Measurements from ENCODE around the gene STK36.

STK36 gene

GRCh38 chr2:218671654-218672566 lies at the start of gene STK36, which contains the start of gene RNF25:
STK36 (plus strand) TSS chr2:218672086; CDS start chr2:218672830, 744 bp downstream.
RNF25 (minus strand) TSS chr2:218672002; CDS start chr2:218671970, 32 bp downstream.
- DNase-seq (ENCODE audit: low read depth in 2 of 2): peak; percentile 70 to 72

GRCh38 chr2:218622606-218623365 lies 49.1 kb upstream of the STK36 start:
- DNase-seq (ENCODE audit: low read depth in 2 of 2): no peak

GRCh38 chr2:218623366-218623705 lies 48.5 kb upstream of the STK36 start:
- DNase-seq (ENCODE audit: low read depth in 2 of 2): no peak

- DNase-seq (ENCODE audit: low read depth in 2 of 2): no peak
Measured at GRCh38 chr2:218626369-218626768, 45.5 kb upstream of the STK36 start.

- no peak for DNase-seq (ENCODE audit: low read depth in 2 of 2)
Measured at GRCh38 chr2:218627939-218628338, 43.9 kb upstream of the STK36 start.

- no peak for DNase-seq (ENCODE audit: low read depth in 2 of 2)
Measured at GRCh38 chr2:218631837-218632236, 40.0 kb upstream of the STK36 start.

- DNase-seq (ENCODE audit: low read depth in 2 of 2): no peak
Measured at GRCh38 chr2:218635719-218636118, 36.2 kb upstream of the STK36 start.

- no peak for DNase-seq (ENCODE audit: low read depth in 2 of 2)
Measured at GRCh38 chr2:218638372-218638771, 33.5 kb upstream of the STK36 start.

GRCh38 chr2:218642121-218642656 lies 29.7 kb upstream of the STK36 start:
- DNase-seq (ENCODE audit: low read depth in 2 of 2): no peak

- DNase-seq (ENCODE audit: low read depth in 2 of 2): no peak
Measured at GRCh38 chr2:218642786-218643185, 29.1 kb upstream of the STK36 start.

GRCh38 chr2:218643751-218644310 lies 28.1 kb upstream of the STK36 start:
- DNase-seq (ENCODE audit: low read depth in 2 of 2): no peak

- no peak for DNase-seq (ENCODE audit: low read depth in 2 of 2)
Measured at GRCh38 chr2:218644721-218645120, 27.2 kb upstream of the STK36 start.

- no peak for DNase-seq (ENCODE audit: low read depth in 2 of 2)
Measured at GRCh38 chr2:218645126-218645525, 26.8 kb upstream of the STK36 start.

GRCh38 chr2:218648088-218648786 lies 23.6 kb upstream of the STK36 start:
- DNase-seq (ENCODE audit: low read depth in 2 of 2): peak; percentile 23

GRCh38 chr2:218648787-218649100 lies 23.1 kb upstream of the STK36 start:
- DNase-seq (ENCODE audit: low read depth in 2 of 2): no peak

- DNase-seq (ENCODE audit: low read depth in 2 of 2): no peak
Measured at GRCh38 chr2:218655751-218656150, 16.1 kb upstream of the STK36 start.

GRCh38 chr2:218658671-218659257 lies 13.1 kb upstream of the STK36 start:
- DNase-seq (ENCODE audit: low read depth in 2 of 2): peak in 1 of 2 donors; percentile 43

- DNase-seq (ENCODE audit: low read depth in 2 of 2): peak; percentile 95
Measured at GRCh38 chr2:218659258-218659987, 12.5 kb upstream of the STK36 start, which contains the start of the genes BCS1L and ZNF142. BCS1L (plus strand) TSS chr2:218659683; CDS start chr2:218660988, 1,305 bp downstream. ZNF142 (minus strand) TSS chr2:218659623; CDS start chr2:218656429, 3,194 bp downstream.

- no peak for DNase-seq (ENCODE audit: low read depth in 2 of 2)
Measured at GRCh38 chr2:218659988-218660358, 11.9 kb upstream of the STK36 start.

GRCh38 chr2:218662377-218662776 lies 9.5 kb upstream of the STK36 start:
- no peak for DNase-seq (ENCODE audit: low read depth in 2 of 2)

Measured in activated CD4-positive, alpha-beta T cell treated with anti-CD3 and anti-CD28 coated beads for 24 hours (primary cell).